ENCODE data around the gene OR52B6. TPM values are rescaled to one million over a fixed set of nuclear protein-coding genes. Genes with fewer than 3 reads are reported as not detected.

Gene OR52B6, protein sequence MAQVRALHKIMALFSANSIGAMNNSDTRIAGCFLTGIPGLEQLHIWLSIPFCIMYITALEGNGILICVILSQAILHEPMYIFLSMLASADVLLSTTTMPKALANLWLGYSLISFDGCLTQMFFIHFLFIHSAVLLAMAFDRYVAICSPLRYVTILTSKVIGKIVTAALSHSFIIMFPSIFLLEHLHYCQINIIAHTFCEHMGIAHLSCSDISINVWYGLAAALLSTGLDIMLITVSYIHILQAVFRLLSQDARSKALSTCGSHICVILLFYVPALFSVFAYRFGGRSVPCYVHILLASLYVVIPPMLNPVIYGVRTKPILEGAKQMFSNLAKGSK
- not detected for total RNA-seq
- not detected for total RNA-seq (2013)
- total RNA-seq, result 0 reads per million in 29 experiments

DNA sequence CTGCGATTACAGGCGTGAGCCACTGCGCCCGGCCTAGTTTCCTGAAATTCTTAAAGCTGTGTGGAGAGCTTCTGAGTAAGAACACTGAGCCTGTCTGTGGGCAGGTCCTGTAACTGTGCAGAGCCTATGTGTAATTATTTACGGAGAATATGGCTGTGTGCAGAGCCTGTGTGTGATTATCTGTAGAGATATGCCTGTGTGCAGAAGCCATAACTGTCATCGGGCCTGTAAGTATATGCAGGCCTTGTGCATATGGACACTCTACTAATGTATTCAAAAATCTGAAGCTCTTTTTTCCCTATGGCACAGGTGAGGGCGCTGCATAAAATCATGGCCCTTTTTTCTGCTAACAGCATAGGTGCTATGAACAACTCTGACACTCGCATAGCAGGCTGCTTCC, at the start of gene OR52B6:
Gene OR52B6 (plus strand): TSS at position 301 of the 400 bp plus-strand sequence. CDS start 0 bp downstream, at position 301.
- 88% methylated on average over 7 of the region's 8 CpGs for WGBS (ENCODE audit: insufficient coverage)
- H3K9me3 ChIP-seq, result no peaks in the 10 kb centered on the region
- no peaks in the 10 kb centered on the region for H3K4me1 ChIP-seq (ENCODE audit: control insufficient read depth in 1 of 2, extremely low read depth in 1 of 2, insufficient read depth in 2 of 2, low read length in 2 of 2)
- H3K4me3 ChIP-seq (ENCODE audit: control insufficient read depth in 1 of 2, extremely low read depth in 1 of 2, low read length in 1 of 2), result no peak within 1 kb of the TSS
- ATAC-seq (replicated peaks in 1 of 4) (no peak), DNase-seq (no peak)
- no peaks in the 10 kb centered on the region for H3K36me3 ChIP-seq (ENCODE audit: control insufficient read depth in 2 of 2, extremely low read depth in 1 of 2, insufficient read depth in 1 of 2, low read length in 1 of 2)
- H3K27ac Mint-ChIP-seq, result no peak within 1 kb of the TSS
- no peaks in the 10 kb centered on the region for H3K9me3 Mint-ChIP-seq
- H3K27me3 Mint-ChIP-seq, result peaks cover 0 to 1% of the 10 kb centered on the region in 2 donors
- no peaks in the 10 kb centered on the region for H3K27me3 ChIP-seq (replicated peaks in 1 of 2; ENCODE audit: control insufficient read depth in 2 of 2, extremely low read depth in 1 of 2, insufficient read depth in 2 of 2, low read length in 1 of 2)
- no peaks in the 10 kb centered on the region for H3K36me3 Mint-ChIP-seq
- H3K27ac ChIP-seq (ENCODE audit: low read length), result no peak within 1 kb of the TSS
- H3K4me3 Mint-ChIP-seq, result no peak within 1 kb of the TSS
- ChIA-PET POLR2A (no interaction called here), CTCF (no interaction called here)
- no peaks in the 10 kb centered on the region for H3K4me1 Mint-ChIP-seq

DNA sequence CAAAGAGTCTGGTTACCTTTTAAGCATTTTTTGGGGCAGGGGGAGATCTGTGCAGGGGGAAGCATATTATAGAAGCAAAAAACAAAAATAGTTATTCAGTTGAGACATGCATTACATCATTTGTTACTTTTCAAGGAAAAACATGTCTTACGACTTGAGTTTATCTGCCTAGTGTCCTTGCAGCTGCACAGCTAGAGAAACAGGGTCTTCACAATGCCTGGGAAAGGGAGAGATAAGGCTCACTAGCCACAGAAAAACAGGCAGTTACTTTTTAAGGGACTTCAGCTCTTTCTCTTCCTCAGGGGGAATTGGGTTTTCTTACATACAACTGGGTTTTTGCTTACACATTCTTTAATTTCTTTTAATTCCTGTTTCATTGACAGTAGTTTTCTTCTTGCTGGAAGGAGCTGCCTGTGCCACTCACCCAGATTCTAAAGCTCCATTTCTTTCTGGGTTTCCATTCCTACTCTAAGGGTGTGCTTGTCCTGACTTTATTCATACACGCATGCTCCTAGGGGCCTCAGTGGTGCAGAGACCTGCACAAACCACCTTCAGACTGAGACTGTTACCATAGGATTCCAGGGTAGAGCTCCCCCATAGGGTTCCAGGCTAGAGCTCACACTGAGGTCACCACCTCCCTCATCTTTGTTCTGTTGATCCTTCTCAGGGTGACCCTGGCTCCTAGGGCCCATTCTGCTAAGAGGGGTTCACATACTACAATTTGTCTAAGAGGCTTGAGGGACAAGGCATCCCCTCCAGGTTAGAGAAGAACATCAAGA, 49.4 kb upstream of the OR52B6 start:
- DNase-seq, result no peak
- no peak overlapping the region for H3K27ac ChIP-seq (ENCODE audit: low read length)
- no peaks in the 10 kb centered on the region for H3K36me3 Mint-ChIP-seq
- ChIA-PET CTCF (no interaction called here), POLR2A (no interaction called here)
- 100% methylated on average over 1 of the region's 2 CpGs for WGBS (ENCODE audit: insufficient coverage)
- H3K4me1 Mint-ChIP-seq, result no peaks in the 10 kb centered on the region
- no peak overlapping the region for H3K4me3 Mint-ChIP-seq
- H3K27ac Mint-ChIP-seq, result no peak overlapping the region
- H3K9me3 ChIP-seq, result no peaks in the 10 kb centered on the region
- no peak overlapping the region for H3K4me3 ChIP-seq (ENCODE audit: control insufficient read depth in 1 of 2, extremely low read depth in 1 of 2, low read length in 1 of 2)
- no peak for ATAC-seq (replicated peaks in 1 of 4)
- peaks cover 0 to under 1% (median 0%) of the 10 kb centered on the region in 3 donors for H3K9me3 Mint-ChIP-seq
- no peaks in the 10 kb centered on the region for H3K36me3 ChIP-seq (ENCODE audit: control insufficient read depth in 2 of 2, extremely low read depth in 1 of 2, insufficient read depth in 1 of 2, low read length in 1 of 2)
- no peaks in the 10 kb centered on the region for H3K4me1 ChIP-seq (ENCODE audit: control insufficient read depth in 1 of 2, extremely low read depth in 1 of 2, insufficient read depth in 2 of 2, low read length in 2 of 2)
- H3K27me3 Mint-ChIP-seq, result no peaks in the 10 kb centered on the region
- H3K27me3 ChIP-seq (replicated peaks in 1 of 2; ENCODE audit: control insufficient read depth in 2 of 2, extremely low read depth in 1 of 2, insufficient read depth in 2 of 2, low read length in 1 of 2), result peaks cover 0 to 3% of the 10 kb centered on the region in 2 experiments

DNA sequence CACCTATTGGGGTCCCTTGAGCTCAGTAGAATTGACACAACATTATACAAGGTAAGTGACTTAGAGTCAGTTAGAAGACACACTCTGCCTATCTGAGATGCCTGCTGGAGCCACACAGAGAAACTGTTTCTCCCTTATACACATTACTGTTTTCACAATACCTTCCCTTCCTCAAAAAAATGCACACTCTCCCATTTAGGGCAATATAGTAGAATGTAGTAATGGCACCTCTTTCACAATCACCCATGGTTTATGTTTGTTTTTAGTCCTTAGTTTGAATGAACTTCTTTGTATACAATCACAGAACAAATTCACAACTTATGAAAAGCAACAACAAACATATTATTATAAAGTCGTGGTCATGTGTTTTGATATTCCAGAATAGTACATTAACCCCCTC, 46.6 kb upstream of the OR52B6 start:
- DNase-seq, result no peak
- no peak overlapping the region for H3K4me3 ChIP-seq (ENCODE audit: control insufficient read depth in 1 of 2, extremely low read depth in 1 of 2, low read length in 1 of 2)
- POLR2A ChIA-PET, result no interaction called here
- H3K27ac ChIP-seq (ENCODE audit: low read length), result no peak overlapping the region
- no peaks in the 10 kb centered on the region for H3K36me3 Mint-ChIP-seq
- H3K36me3 ChIP-seq (ENCODE audit: control insufficient read depth in 2 of 2, extremely low read depth in 1 of 2, insufficient read depth in 1 of 2, low read length in 1 of 2), result no peaks in the 10 kb centered on the region
- ATAC-seq (replicated peaks in 1 of 4), result no peak
- peaks cover 5 to 6% (median 5%) of the 10 kb centered on the region in 3 donors for H3K9me3 Mint-ChIP-seq
- CTCF ChIA-PET, result interaction anchor here in 1 of 2 donors (0.5 kb wide), 1 partner anchor 827 kb away, joined by 4 read pairs; no protein-coding TSS in a partner anchor
- H3K27me3 ChIP-seq (replicated peaks in 1 of 2; ENCODE audit: control insufficient read depth in 2 of 2, extremely low read depth in 1 of 2, insufficient read depth in 2 of 2, low read length in 1 of 2), result peaks cover 0 to 3% of the 10 kb centered on the region in 2 experiments
- H3K4me1 ChIP-seq (ENCODE audit: control insufficient read depth in 1 of 2, extremely low read depth in 1 of 2, insufficient read depth in 2 of 2, low read length in 2 of 2), result no peaks in the 10 kb centered on the region
- H3K27ac Mint-ChIP-seq, result no peak overlapping the region
- H3K27me3 Mint-ChIP-seq, result peaks cover 0 to 1% of the 10 kb centered on the region in 2 donors
- no peaks in the 10 kb centered on the region for H3K9me3 ChIP-seq
- H3K4me1 Mint-ChIP-seq, result no peaks in the 10 kb centered on the region
- no peak overlapping the region for H3K4me3 Mint-ChIP-seq
- WGBS (ENCODE audit: insufficient coverage), result no CpG with 5 or more reads among the region's 1 CpG

DNA sequence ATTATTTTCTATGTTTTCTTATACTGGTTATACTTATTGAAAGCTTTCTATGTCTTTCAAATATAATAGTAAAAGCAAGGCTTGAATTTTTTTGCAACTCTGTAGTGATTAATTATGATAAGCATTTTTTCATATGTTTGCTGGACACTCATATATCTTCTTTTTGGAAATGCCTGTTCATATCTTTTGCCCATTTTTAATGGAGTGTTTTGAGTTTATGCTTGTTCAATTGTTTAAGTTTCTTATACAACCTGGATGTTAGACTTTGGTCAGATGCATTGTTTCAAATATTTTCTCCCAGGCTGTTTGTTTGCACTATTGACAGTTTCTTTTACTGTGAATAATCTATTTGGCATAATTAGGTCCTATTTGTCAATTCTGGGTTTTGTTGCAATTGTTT, 44.2 kb upstream of the OR52B6 start:
- peaks cover 5 to 6% (median 5%) of the 10 kb centered on the region in 3 donors for H3K9me3 Mint-ChIP-seq
- H3K4me1 Mint-ChIP-seq, result no peaks in the 10 kb centered on the region
- no peak overlapping the region for H3K4me3 Mint-ChIP-seq
- H3K36me3 Mint-ChIP-seq, result no peaks in the 10 kb centered on the region
- ChIA-PET CTCF (no interaction called here), POLR2A (no interaction called here)
- no peaks in the 10 kb centered on the region for H3K36me3 ChIP-seq (ENCODE audit: control insufficient read depth in 2 of 2, extremely low read depth in 1 of 2, insufficient read depth in 1 of 2, low read length in 1 of 2)
- no peaks in the 10 kb centered on the region for H3K4me1 ChIP-seq (ENCODE audit: control insufficient read depth in 1 of 2, extremely low read depth in 1 of 2, insufficient read depth in 2 of 2, low read length in 2 of 2)
- H3K27ac ChIP-seq (ENCODE audit: low read length), result no peak overlapping the region
- DNase-seq (no peak), ATAC-seq (replicated peaks in 1 of 4) (no peak)
- peaks cover 3% of the 10 kb centered on the region in 2 donors for H3K27me3 Mint-ChIP-seq
- H3K27me3 ChIP-seq (replicated peaks in 1 of 2; ENCODE audit: control insufficient read depth in 2 of 2, extremely low read depth in 1 of 2, insufficient read depth in 2 of 2, low read length in 1 of 2), result no peaks in the 10 kb centered on the region
- no peak overlapping the region for H3K4me3 ChIP-seq (ENCODE audit: control insufficient read depth in 1 of 2, extremely low read depth in 1 of 2, low read length in 1 of 2)
- H3K9me3 ChIP-seq, result no peaks in the 10 kb centered on the region
- no peak overlapping the region for H3K27ac Mint-ChIP-seq

DNA sequence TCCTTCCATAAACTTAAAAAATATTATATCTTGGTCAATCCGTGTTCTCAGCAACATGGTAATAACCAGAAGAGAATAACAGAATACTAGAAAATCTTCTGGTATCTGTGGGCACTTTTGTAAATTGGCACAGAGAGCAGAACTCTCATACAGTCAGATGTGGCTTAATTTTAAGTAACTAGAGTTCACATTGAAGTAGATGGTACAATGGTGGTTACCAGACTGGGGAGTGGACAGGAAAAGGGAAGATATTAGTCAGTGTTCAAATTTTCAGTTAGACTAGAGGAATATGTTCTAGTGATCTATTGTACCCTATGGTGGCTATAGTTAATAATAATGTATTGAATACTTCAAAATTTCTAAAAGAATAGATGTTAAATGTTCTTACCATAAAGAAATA, 39.2 kb upstream of the OR52B6 start:
- Histone ChIP-seq H3K27me3 (replicated peaks in 1 of 2; ENCODE audit: control insufficient read depth in 2 of 2, extremely low read depth in 1 of 2, insufficient read depth in 2 of 2, low read length in 1 of 2) (no peaks in the 10 kb centered on the region), H3K9me3 (no peaks in the 10 kb centered on the region), H3K27ac (ENCODE audit: low read length) (no peak overlapping the region), H3K4me3 (ENCODE audit: control insufficient read depth in 1 of 2, extremely low read depth in 1 of 2, low read length in 1 of 2) (no peak overlapping the region), H3K36me3 (ENCODE audit: control insufficient read depth in 2 of 2, extremely low read depth in 1 of 2, insufficient read depth in 1 of 2, low read length in 1 of 2) (no peaks in the 10 kb centered on the region), H3K4me1 (ENCODE audit: control insufficient read depth in 1 of 2, extremely low read depth in 1 of 2, insufficient read depth in 2 of 2, low read length in 2 of 2) (no peaks in the 10 kb centered on the region)
- H3K4me3 Mint-ChIP-seq, result no peak overlapping the region
- DNase-seq, result no peak
- H3K36me3 Mint-ChIP-seq, result no peaks in the 10 kb centered on the region
- no peak for ATAC-seq (replicated peaks in 1 of 4)
- peaks cover 3 to 5% (median 5%) of the 10 kb centered on the region in 3 donors for H3K9me3 Mint-ChIP-seq
- ChIA-PET POLR2A (no interaction called here), CTCF (interaction anchor here in 1 of 2 donors (0.6 kb wide), 1 partner anchor 128 kb away, joined by 6 read pairs; no protein-coding TSS in a partner anchor)
- WGBS (ENCODE audit: insufficient coverage), result no CpG with 5 or more reads among the region's 1 CpG
- H3K27ac Mint-ChIP-seq, result no peak overlapping the region
- H3K4me1 Mint-ChIP-seq, result no peaks in the 10 kb centered on the region
- peaks cover 3% of the 10 kb centered on the region in 2 donors for H3K27me3 Mint-ChIP-seq

DNA sequence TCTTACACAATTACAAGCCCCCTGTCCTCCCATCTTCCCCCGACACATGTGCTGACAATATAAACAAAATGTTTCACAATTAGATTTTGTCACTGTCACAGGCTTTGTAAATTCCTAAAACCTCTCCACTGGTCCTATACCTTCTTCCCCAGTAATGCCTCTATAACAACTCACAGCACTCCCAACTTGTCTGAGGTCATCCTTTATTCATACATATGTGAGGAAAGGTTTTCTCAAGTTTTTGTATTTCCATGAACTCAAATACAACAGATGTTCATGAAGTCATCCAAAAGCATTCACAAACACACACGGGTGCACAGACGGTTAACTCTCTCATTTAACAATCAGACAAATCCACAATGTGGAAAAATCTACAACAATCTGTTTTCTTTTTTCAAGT, 34.2 kb upstream of the OR52B6 start:
- Mint-ChIP-seq H3K36me3 (no peaks in the 10 kb centered on the region), H3K27me3 (peaks cover under 1 to 1% of the 10 kb centered on the region in 2 donors), H3K4me3 (no peak overlapping the region), H3K27ac (no peak overlapping the region), H3K9me3 (peaks cover 0 to 4% (median 0%) of the 10 kb centered on the region in 3 donors), H3K4me1 (no peaks in the 10 kb centered on the region)
- POLR2A ChIA-PET, result no interaction called here
- ATAC-seq (replicated peaks in 1 of 4) (no peak), DNase-seq (no peak)
- Histone ChIP-seq H3K4me3 (ENCODE audit: control insufficient read depth in 1 of 2, extremely low read depth in 1 of 2, low read length in 1 of 2) (no peak overlapping the region), H3K9me3 (no peaks in the 10 kb centered on the region), H3K4me1 (ENCODE audit: control insufficient read depth in 1 of 2, extremely low read depth in 1 of 2, insufficient read depth in 2 of 2, low read length in 2 of 2) (no peaks in the 10 kb centered on the region), H3K27ac (ENCODE audit: low read length) (no peak overlapping the region), H3K27me3 (replicated peaks in 1 of 2; ENCODE audit: control insufficient read depth in 2 of 2, extremely low read depth in 1 of 2, insufficient read depth in 2 of 2, low read length in 1 of 2) (no peaks in the 10 kb centered on the region), H3K36me3 (ENCODE audit: control insufficient read depth in 2 of 2, extremely low read depth in 1 of 2, insufficient read depth in 1 of 2, low read length in 1 of 2) (no peaks in the 10 kb centered on the region)
- WGBS (ENCODE audit: insufficient coverage), result 91% methylated on average over 1 of the region's 3 CpGs
- CTCF ChIA-PET, result no interaction called here

Measured in T-cell (primary cell).